Dermis microvascular lymphatic vessel endothelial cell (primary cell): ENCODE measurements around the gene RIOX2. TPM values are rescaled to one million over a fixed set of nuclear protein-coding genes. Genes with fewer than 3 reads are reported as not detected.

Source experiments
- DNase-seq, 2 donors: peaks; one replicate each; pipeline versions ENCODE4 v3.0.0 to v3.0.0-alpha.2; 2010; ENCODE audit warnings: low read depth in 2 of 2
- total RNA-seq: library from RNA; depleted of rRNA; stranded (reverse); fragments of >200 nt; gene quantifications from 2 replicates; pipeline ENCODE4 v1.2.1, GENCODE V29; 2014

The RIOX2 gene
- total RNA-seq, 1 donor from 2014 or later: 29.0 TPM

GRCh38 chr3:97990624-97991292 is 18.5 kb upstream of the RIOX2 start:
- DNase-seq: no peak

- no peak for DNase-seq
These were observed 16.7 kb upstream of the RIOX2 start for GRCh38 chr3:97988784-97989568.

- no peak for DNase-seq
These were observed 15.1 kb upstream of the RIOX2 start for GRCh38 chr3:97987306-97987705.

- no peak for DNase-seq
These were observed 11.8 kb upstream of the RIOX2 start for GRCh38 chr3:97983933-97984491.

DNA sequence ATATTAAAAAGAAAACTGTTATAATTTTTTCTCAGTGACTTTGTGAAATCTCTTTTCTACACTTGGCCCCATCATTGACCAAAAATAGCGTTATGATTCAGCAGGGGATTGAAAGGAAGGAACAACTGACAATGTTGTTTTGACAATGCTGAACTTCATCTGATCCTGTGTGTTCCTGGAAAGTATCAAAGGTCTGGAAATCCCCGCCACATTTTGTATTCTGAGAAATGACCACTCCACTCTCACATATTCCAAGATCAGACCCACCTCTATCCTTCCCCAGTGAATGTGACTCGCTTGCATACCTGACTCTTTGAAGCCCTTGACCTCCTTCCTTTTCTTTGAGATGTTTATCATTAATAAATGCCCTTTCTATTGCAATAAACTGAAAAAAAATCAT is 9.7 kb upstream of the RIOX2 start:
- peak; percentile 92 for DNase-seq

GRCh38 chr3:97979610-97980009 is 7.4 kb upstream of the RIOX2 start:
- no peak for DNase-seq

DNA sequence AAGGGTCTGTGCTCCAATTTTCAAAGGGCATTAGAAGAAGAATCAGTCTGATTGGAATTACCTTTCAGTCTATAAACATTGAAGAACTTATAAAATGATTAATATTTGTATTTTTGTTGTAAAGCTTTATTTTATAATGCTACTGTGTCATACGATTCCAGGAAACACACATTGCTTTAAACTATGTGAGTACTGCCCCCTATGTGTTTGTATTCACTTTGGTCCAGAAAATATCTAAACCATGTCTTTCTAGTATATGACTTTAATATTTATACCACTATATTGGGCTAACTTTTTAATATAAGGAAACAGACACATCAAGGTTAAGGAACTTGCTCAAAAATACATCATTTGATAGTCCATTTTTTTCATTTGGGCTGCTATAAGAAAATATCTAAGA is 3.2 kb upstream of the RIOX2 start:
- DNase-seq: no peak

GRCh38 chr3:97974996-97975395 is 2.8 kb upstream of the RIOX2 start:
- no peak for DNase-seq

GRCh38 chr3:97972976-97973375 is 745 bp upstream of the RIOX2 start:
- DNase-seq: no peak

DNA sequence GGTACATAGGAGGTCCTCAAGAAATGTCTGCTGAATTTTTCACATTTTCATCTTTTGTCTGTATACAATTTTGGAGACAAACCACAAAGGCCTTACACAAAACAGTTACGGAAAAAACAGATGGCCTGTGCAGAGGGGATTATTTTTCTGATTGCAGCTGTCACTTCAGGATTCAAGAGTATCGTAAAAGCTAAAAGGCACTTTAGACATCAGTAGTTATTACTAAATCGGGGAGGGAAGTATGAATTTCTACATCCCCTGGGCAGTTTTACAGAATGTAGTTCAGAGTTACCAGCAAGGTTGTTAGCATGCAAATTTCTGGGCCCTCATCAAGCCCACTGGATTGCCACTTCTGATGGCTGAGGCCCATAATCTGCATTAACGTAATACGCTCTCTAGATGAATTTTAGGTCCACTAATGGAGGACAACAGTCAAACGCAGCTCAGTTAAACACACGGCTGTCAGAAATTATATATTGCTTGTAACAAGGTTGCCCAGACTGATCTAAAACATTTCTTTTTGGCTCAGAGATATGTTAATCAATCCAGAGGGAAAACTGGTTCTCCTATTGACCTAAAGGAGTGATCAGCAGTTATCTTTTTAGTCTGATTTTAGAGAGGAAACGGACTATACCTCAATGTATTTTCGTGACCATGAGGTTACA is 1.1 kb downstream of the RIOX2 start:
- DNase-seq: no peak

GRCh38 chr3:97970156-97970555 is 2.1 kb downstream of the RIOX2 start:
- DNase-seq: no peak

- DNase-seq: no peak
These were observed 2.7 kb downstream of the RIOX2 start for GRCh38 chr3:97969541-97969940.

GRCh38 chr3:97968376-97968775 is 3.9 kb downstream of the RIOX2 start:
- no peak for DNase-seq

GRCh38 chr3:97967966-97968365 is 4.3 kb downstream of the RIOX2 start:
- DNase-seq: no peak

GRCh38 chr3:97960993-97961766 is 11.1 kb downstream of the RIOX2 start:
- no peak for DNase-seq

DNA sequence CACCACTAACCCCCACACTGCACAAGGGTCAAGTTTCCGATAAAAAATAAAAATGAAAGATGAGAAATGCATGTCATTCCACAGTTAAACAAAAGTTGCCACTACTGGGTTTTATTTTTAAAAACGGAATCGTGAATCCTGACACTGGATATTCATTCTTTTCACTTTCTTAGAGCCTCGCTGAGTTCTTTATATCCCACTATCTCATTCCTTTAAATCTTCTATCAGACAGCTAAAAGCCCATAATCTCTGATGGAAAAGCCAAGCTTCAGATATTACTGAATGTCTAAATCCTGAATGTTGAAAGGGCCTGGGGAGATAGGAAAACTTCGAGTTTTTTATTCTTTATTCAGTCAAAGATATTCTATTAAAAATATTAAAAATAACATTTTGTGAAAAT is 11.7 kb downstream of the RIOX2 start:
- no peak for DNase-seq

- DNase-seq: no peak
These were observed 12.4 kb downstream of the RIOX2 start for GRCh38 chr3:97959872-97960271.

DNA sequence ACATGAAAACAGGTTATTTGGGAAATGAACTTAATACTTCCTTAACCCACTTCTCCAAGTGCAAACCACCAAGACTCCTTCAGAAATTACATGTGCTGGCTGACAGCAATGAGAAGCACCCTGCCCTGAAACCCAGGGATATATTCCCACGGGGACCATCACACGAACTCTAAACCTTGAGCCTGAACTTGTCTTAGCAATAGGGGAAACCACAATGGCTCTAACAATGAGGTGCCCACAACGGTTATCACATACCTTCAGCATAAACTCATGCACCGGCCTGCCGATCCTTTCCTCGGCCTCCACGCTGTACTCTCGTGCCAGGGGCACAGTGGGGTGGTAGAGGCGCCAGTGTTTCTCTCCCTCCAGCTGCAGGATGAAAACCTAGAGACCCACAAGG is 13.4 kb downstream of the RIOX2 start:
- no peak for DNase-seq

DNA sequence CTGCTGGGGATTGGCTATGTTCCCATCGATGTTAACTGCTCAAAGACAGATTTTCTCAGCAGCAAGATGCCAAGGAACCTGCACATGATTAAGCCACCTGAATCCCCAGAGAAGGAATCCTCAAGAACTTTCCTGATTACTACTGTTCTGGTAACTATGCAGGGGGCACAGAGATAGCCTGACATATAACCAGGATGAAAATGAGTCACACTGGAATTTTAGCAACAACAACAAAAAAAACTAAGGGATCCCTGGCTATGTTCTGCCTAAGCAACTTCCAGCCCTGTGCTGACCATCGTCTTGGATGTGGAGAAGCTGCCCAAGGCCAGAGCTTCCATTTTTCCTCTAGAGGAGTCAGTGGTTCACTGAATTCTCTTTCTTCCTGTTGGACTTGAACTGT is 13.8 kb downstream of the RIOX2 start:
- peak in 1 of 2 donors; percentile 23 for DNase-seq

GRCh38 chr3:97957617-97958311 is 14.5 kb downstream of the RIOX2 start:
- DNase-seq: no peak

GRCh38 chr3:97956051-97956450 is 16.2 kb downstream of the RIOX2 start:
- DNase-seq: no peak
